ENCODE results near the gene ID3.

Gene ID3

DNA sequence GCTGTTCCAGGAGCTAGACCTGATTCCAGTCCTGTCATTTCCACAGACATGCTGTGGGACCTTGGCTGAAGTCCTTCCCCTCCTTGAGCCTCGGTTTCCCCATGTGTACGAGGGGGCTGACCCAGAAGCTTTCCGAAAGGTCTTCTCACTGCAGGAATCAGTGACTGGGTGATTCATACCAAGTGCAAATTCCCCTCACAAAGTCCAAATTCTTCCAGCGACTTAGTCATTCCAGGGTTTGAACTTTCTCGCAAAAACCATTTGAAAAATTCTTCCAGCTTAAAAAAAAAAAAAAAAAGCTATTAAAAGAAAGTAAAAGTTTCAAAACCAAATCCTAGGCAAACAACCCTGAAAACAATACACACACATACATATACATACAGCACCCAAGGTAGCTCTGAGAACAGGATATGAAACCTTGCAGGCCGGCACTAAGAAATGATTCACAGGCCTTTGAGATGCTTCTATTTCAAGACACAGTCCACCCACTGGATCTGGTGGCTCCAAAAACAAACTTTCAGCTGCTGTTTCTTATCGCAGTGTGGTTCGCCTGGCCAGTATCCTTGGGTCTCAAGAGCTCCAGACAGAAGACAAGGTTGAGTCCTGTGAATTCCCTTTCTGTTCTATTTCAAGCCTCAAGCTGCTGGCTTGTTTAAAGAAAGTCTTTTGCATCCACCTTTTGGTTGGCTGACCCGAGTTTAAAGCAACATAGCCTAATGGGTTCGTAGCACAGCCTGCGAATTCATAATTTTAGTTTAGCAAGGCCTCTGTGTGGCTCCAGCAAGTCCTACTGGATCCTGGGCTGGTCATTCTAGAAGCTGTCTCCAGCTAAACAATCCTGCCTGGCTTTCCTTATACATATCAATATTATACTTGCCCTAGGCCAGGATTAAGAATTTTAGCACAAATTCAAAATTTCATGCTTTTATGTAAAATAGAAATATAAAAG, 18.0 kb upstream of the ID3 start:
- ChIA-PET CTCF (interaction anchor here (0.7 to 2.6 kb wide), 9 partner anchors 12 to 314 kb away, joined by 3 to 7 read pairs (median 4); no protein-coding TSS in a partner anchor), POLR2A (interaction anchor here (0.6 to 1.0 kb wide), 3 partner anchors 19 to 198 kb away, joined by 3 to 4 read pairs (median 4); no protein-coding TSS in a partner anchor)
- Histone ChIP-seq H3K4me3 (ENCODE audit: low read depth, low read length) (no peak overlapping the region), H3K36me3 (ENCODE audit: control insufficient read depth in 2 of 2, insufficient read depth in 1 of 2, low read length in 2 of 2) (no peaks in the 10 kb centered on the region), H3K4me1 (ENCODE audit: control insufficient read depth, insufficient read depth, low read length) (no peaks in the 10 kb centered on the region), H3K9me3 (ENCODE audit: control insufficient read depth, insufficient read depth, low read depth, low read length) (no peaks in the 10 kb centered on the region), H3K27ac (ENCODE audit: extremely low read depth, low read depth, low read length) (peak overlapping the region; percentile 26; the same call in 1 of the 2 replicates)
- TF ChIP-seq ZNF76 (tag by site-specific recombination; IDR thresholded peaks at IDR 0.05; ENCODE audit: borderline replicate concordance, low read depth) (no peak), PRDM1 (tag by site-specific recombination; IDR thresholded peaks at IDR 0.05) (peak; percentile 67; the same call in 1 of the 2 replicates), ZNF610 (tag by site-specific recombination; IDR thresholded peaks at IDR 0.05; ENCODE audit: borderline replicate concordance) (no peak)

DNA sequence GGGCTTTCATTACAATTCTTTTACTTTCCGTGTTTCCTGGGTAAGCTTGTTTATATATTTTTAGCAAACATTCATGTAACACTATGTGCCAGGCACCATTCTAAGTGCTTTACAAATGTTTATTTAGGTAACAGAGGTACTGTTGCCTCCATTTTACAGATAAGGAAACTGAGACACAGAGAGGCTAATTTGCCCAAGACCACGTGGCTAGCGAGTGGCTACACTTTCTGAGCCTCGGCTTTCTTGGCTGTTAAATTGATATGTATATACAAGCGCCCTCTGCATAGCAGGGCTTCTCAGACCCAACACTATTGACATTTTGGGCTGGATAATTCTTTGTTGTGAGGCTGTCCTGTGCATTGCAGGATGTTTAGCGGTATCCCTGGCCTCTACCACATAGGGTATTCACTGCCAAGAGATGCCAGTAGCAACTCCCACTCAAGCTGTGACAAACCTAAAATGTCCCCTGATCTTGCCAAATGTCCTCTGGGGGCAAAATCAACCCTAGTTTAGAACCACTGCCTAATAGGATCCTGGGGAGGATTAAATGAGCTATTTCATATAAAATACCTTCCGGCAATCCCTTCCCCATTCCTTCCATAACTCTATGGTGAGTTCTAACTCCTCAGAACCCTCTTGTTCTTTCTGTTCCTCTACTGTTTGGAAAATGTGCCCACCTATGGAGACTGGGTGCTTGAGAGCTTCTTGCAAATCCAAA, 17.2 kb upstream of the ID3 start:
- no peak for TF ChIP-seq ZNF19 (tag by site-specific recombination; IDR thresholded peaks at IDR 0.05; ENCODE audit: low read depth)
- no peak for TF ChIP-seq ZNF239 (tag by site-specific recombination; IDR thresholded peaks at IDR 0.05)
- TF ChIP-seq KLF7 (tag by site-specific recombination; IDR thresholded peaks at IDR 0.05; ENCODE audit: borderline replicate concordance) = no peak
- no peak for TF ChIP-seq ZXDB (tag by site-specific recombination; IDR thresholded peaks at IDR 0.05)
- no peak for TF ChIP-seq ZNF610 (tag by site-specific recombination; IDR thresholded peaks at IDR 0.05; ENCODE audit: borderline replicate concordance)
- TF ChIP-seq, protein P1, sequence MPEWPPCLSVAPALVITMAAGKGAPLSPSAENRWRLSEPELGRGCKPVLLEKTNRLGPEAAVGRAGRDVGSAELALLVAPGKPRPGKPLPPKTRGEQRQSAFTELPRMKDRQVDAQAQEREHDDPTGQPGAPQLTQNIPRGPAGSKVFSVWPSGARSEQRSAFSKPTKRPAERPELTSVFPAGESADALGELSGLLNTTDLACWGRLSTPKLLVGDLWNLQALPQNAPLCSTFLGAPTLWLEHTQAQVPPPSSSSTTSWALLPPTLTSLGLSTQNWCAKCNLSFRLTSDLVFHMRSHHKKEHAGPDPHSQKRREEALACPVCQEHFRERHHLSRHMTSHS (tag by site-specific recombination; IDR thresholded peaks at IDR 0.05) = no peak
- no peak for TF ChIP-seq ZNF423 (tag by site-specific recombination; IDR thresholded peaks at IDR 0.05)
- TF ChIP-seq EGR2 (tag by site-specific recombination; IDR thresholded peaks at IDR 0.05; ENCODE audit: low read depth) = no peak
- TF ChIP-seq ZNF660 (tag by site-specific recombination; IDR thresholded peaks at IDR 0.05) = no peak
- TF ChIP-seq ZNF768 (tag by site-specific recombination; IDR thresholded peaks at IDR 0.05) = no peak
- no peak for TF ChIP-seq ZNF211 (tag by site-specific recombination; IDR thresholded peaks at IDR 0.05; ENCODE audit: low read depth)
- TF ChIP-seq ZFP41 (tag by site-specific recombination; IDR thresholded peaks at IDR 0.05; ENCODE audit: borderline replicate concordance) = no peak
- no peak for TF ChIP-seq ZNF571 (tag by site-specific recombination; IDR thresholded peaks at IDR 0.05)
- TF ChIP-seq GLI2 (tag by site-specific recombination; IDR thresholded peaks at IDR 0.05; ENCODE audit: borderline replicate concordance, low read depth) = no peak
- no peak for TF ChIP-seq ZBTB8A (tag by site-specific recombination; IDR thresholded peaks at IDR 0.05)
- TF ChIP-seq ZNF629 (tag by site-specific recombination; IDR thresholded peaks at IDR 0.05) = no peak
- no peak overlapping the region for H3K4me3 ChIP-seq (ENCODE audit: low read depth, low read length)
- H3K9me3 ChIP-seq (ENCODE audit: control insufficient read depth, insufficient read depth, low read depth, low read length) = no peaks in the 10 kb centered on the region
- H3K4me1 ChIP-seq (ENCODE audit: control insufficient read depth, insufficient read depth, low read length) = no peaks in the 10 kb centered on the region
- ChIA-PET CTCF (interaction anchor here (0.8 to 2.6 kb wide), 5 partner anchors 11 to 82 kb away, joined by 3 to 7 read pairs (median 4); no protein-coding TSS in a partner anchor), POLR2A (interaction anchor here (0.6 to 1.0 kb wide), 4 partner anchors 18 to 199 kb away, joined by 3 to 4 read pairs (median 4); partner anchors contain the start of gene ID3)
- no peak overlapping the region for H3K27ac ChIP-seq (ENCODE audit: extremely low read depth, low read depth, low read length)
- H3K36me3 ChIP-seq (ENCODE audit: control insufficient read depth in 2 of 2, insufficient read depth in 1 of 2, low read length in 2 of 2) = no peaks in the 10 kb centered on the region

DNA sequence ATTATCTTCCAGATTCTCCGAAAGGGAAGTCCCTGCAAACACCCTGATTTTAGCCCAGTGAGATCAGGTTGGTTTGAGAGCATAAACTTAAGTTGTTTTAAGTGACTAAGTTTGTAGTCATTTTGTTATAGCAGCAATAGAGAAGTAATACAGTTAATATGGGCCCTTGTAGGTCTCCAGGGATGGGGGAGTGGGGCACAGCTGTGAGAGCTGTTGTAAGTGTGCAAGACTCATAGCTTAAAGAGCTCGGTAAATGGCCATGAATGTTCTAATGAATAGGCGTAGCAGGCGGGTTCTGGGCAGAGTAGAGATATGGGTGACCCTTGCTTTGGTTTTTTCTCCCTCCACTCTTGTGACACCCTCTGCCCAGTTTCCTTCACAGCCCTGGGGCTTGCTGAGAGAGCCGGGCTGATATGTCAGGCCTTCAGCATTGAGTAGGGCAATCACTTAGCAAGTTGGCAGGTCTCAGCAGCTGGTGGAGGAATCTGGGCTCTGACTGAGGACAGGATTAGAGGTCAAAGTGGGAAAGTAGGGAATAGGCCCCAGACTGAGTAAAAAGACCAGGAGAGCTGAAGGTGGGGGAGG, 16.0 kb upstream of the ID3 start:
- POLR2A ChIA-PET = interaction anchor here (0.6 to 1.0 kb wide), 2 partner anchors 16 to 25 kb away, joined by 3 to 4 read pairs; partner anchors contain the start of gene ID3
- Histone ChIP-seq H3K4me3 (ENCODE audit: low read depth, low read length) (no peak overlapping the region), H3K27ac (ENCODE audit: extremely low read depth, low read depth, low read length) (no peak overlapping the region), H3K4me1 (ENCODE audit: control insufficient read depth, insufficient read depth, low read length) (no peaks in the 10 kb centered on the region), H3K36me3 (ENCODE audit: control insufficient read depth in 2 of 2, insufficient read depth in 1 of 2, low read length in 2 of 2) (no peaks in the 10 kb centered on the region), H3K9me3 (ENCODE audit: control insufficient read depth, insufficient read depth, low read depth, low read length) (no peaks in the 10 kb centered on the region)
- CTCF ChIA-PET = interaction anchor here (0.6 to 2.6 kb wide), 5 partner anchors 9 to 90 kb away, joined by 3 to 5 read pairs (median 5); no protein-coding TSS in a partner anchor
- TF ChIP-seq ZNF112 (tag by site-specific recombination; IDR thresholded peaks at IDR 0.05) = no peak
- no peak for TF ChIP-seq ZXDB (tag by site-specific recombination; IDR thresholded peaks at IDR 0.05)
- TF ChIP-seq, protein P2, sequence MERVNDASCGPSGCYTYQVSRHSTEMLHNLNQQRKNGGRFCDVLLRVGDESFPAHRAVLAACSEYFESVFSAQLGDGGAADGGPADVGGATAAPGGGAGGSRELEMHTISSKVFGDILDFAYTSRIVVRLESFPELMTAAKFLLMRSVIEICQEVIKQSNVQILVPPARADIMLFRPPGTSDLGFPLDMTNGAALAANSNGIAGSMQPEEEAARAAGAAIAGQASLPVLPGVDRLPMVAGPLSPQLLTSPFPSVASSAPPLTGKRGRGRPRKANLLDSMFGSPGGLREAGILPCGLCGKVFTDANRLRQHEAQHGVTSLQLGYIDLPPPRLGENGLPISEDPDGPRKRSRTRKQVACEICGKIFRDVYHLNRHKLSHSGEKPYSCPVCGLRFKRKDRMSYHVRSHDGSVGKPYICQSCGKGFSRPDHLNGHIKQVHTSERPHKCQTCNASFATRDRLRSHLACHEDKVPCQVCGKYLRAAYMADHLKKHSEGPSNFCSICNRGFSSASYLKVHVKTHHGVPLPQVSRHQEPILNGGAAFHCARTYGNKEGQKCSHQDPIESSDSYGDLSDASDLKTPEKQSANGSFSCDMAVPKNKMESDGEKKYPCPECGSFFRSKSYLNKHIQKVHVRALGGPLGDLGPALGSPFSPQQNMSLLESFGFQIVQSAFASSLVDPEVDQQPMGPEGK (tag by site-specific recombination; IDR thresholded peaks at IDR 0.05) = no peak

Data from HEK293 (cell line).